Suppressor macrophage treated with lipopolysaccharide for 4 hours (primary cell): ENCODE results near the gene RELN.
"Not testable (repeated sequence)": the region's sequence is repeated elsewhere in the genome, so short reads cannot be mapped to it uniquely, and the experiment has no call there.

Experiments used
- DNase-seq: peaks from one replicate; pipeline ENCODE4 v3.0.0-alpha.2; 2020

Gene RELN

DNA sequence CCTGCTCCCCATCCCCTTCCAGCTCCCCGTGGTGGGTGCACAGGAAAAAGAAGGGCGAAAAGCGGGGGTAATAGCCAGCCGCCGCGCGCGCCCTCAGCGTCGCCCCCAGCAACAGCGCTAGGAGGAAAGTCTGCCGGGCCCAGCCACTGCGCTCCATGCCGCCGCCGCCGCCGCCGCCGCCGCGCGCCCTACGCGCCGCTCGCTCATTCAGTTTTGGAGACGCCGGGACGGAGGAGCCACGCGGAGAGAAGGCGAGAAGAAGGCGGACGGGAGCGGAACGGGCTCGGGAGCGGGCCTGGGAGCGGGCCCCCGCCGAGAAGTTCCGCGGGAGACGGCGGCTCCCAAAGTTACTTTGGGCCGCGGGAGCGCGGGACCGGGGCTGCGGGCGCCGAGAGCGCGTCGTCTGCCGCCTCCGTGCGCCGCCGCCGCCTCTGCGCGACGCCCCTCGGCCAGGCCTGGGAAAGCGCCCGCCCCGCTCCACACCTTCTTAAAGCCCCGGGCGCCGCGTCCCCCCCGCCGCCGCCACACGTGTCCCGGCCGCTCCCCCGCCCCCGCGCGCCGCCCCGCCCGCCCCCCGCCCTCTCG lies at the start of gene RELN:
Gene RELN (minus strand): TSS at position 459 of the 585 bp plus-strand sequence. CDS start 302 bp downstream, at position 157.
- DNase-seq, result no peak

- DNase-seq, result no peak
Observed at GRCh38 chr7:104038136-104038535, 48.7 kb upstream of the RELN start.

- not testable (repeated sequence) for DNase-seq
Observed at GRCh38 chr7:104036889-104037288, 47.4 kb upstream of the RELN start.

GRCh38 chr7:104035351-104035750 lies 45.9 kb upstream of the RELN start:
- DNase-seq, result no peak

GRCh38 chr7:104034679-104035078 lies 45.2 kb upstream of the RELN start:
- no peak for DNase-seq

DNA sequence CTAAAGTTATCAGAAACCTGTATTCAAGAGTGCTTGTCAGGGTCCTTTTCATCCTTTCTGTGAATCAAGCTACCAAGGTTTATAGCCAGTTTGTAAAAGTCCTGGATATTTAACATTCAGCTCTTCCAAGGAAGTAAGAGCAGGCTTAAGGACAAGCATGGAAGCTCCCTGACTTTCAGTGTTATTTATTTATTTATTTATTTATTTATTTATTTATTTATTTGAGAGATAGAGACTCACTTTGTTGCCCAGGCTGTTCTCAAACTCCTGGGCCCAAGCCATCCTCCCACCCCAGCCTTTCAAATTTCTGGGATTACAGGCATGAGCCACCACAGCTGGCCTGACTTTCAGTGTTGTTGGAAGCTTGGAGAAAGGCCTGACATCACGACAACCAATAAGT lies 44.4 kb upstream of the RELN start:
- no peak for DNase-seq

GRCh38 chr7:104032486-104032885 lies 43.0 kb upstream of the RELN start:
- DNase-seq, result no peak

- DNase-seq, result no peak
Observed at GRCh38 chr7:104029765-104030164, 40.3 kb upstream of the RELN start.

DNA sequence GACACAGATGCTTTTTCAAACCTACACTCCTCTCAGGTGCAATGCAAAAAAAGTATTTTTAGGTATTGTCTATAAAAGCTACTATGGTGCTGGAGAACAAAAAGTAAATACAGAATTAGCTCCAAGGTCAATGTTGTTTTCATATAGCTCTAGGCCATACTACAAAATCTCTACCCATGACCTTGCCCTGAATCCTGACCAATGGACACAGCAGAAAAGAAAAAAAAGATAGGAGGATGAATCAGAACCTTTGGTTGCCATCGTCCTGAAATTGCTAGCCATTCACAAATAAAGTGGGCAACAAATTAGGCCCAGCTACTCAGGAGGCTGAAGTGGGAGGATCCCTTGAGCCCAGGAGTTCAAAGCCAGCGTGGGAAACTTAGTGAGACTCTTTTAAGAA lies 35.2 kb upstream of the RELN start:
- DNase-seq, result no peak

- DNase-seq, result no peak
Observed at GRCh38 chr7:104023100-104023499, 33.6 kb upstream of the RELN start.

GRCh38 chr7:104018425-104018824 lies 29.0 kb upstream of the RELN start:
- no peak for DNase-seq

DNA sequence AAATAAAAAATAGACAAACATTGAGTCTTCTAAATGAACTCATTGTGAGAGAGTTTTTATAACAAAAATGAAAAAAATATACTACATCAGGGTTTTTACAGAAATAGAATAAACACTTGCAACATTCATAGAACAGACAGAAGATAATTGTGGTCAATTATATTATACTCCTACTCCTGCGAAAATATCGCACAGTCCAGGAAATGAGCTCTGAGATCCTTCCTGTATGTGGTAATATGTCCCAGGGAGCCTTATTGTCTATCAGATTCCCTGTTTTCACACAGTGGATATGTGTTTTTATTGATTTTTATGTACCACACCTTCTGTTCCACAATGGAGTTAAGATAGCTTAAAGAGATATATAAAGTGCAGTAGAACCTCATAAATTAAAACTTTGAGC lies 27.5 kb upstream of the RELN start:
- DNase-seq, result no peak

DNA sequence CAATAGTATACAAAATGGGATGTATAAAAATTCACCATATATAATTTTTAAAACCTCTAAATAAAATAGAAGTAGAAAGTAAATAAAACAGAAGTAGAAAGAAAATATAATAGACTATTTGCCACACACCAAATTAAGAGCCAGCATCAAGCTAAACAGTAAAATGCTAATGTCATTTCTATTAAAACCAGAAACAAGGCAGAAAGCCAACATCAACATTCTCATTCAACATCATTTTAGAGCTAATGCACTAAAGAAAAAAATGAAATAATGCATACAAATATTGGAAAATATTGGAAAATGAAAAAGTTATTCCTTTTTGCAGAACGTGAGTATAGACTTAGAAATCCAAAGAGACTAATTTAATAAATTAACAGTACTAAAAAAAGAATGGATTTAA lies 23.4 kb upstream of the RELN start:
- DNase-seq, result no peak

DNA sequence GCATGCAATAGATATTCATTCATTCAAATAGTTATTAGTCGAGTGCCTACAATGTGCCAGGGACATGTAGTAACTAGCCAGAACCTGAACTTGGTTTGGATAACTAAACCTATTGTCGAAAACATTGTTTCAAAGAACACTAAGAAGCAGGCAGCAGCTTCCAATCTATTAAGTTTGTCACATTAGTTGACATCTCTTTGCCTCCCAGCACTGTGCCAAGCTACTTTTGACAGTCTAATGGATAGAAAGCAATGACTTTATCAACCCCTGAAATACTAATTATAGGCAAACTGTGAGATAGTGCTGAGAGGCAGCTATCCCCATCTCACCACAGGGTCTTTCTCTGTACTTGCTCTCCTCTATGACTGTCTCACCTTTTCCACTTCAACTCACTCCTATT lies 22.4 kb upstream of the RELN start:
- no peak for DNase-seq

GRCh38 chr7:104010052-104010909 lies 20.8 kb upstream of the RELN start:
- DNase-seq, result no peak

GRCh38 chr7:104008107-104008506 lies 18.6 kb upstream of the RELN start:
- no peak for DNase-seq

- no peak for DNase-seq
Observed at GRCh38 chr7:104007614-104008013, 18.2 kb upstream of the RELN start.

- no peak for DNase-seq
Observed at GRCh38 chr7:104005197-104005596, 15.7 kb upstream of the RELN start.

DNA sequence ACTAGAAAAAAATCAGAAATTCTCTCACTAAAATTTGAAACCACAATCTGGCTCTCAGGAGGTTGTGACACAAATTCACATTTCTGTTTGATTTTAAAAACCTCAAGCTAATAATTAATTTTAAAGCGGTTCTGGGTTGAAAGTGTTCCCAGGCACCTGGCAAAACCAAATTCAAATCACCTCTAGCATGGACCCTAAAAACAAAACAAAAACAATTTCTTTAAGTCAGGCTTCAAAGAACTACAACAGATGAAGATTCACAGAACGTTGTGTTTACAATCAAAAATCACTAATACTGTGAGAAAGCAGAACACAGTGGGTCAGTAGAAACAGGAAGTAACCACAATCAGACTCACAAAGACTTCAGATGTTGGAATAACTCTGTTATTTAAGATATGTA lies 7.2 kb upstream of the RELN start:
- DNase-seq, result no peak

DNA sequence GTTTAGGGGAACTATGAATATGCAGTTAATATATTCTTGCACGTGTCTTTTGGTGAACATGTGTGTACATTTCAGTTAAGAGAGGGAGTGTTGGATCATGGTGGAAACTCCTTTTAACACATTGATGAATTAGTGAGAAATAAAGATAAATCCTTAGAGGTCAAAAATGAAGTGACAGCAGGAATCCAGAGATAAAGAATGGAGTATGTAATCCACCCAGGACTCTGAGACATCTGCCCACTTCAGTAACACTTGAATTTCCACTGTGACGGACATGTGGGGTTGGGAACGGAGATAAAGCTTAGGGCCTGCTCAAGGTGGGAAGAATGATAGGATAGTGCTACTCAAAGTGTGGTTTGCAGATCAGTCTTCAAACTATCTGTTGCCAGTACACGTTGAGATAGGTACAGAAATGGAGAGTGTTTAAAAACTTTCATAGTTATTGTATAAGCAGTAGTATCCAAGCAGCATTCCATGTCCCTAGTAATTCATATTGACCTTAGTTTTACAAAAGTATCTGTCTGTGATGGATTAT lies 6.6 kb upstream of the RELN start:
- DNase-seq, result no peak

DNA sequence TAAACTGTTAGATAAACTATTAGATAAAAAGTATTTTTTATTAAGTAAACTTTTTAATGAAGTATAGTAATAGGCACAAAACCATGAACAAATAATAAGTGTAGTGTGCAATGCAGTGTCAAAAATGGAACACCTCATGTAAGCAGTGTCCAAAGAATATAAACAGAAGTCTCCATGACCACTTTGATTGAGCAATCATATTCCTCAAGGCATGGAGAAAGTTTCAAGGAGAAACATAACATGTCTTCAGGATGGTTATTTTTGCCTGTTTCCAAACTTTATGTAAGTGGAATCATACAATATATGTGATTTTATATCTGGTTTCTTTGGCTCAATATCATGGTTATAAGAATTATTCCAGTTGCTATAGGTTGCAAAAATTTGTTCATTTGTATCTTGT lies 6.1 kb upstream of the RELN start:
- DNase-seq, result no peak

DNA sequence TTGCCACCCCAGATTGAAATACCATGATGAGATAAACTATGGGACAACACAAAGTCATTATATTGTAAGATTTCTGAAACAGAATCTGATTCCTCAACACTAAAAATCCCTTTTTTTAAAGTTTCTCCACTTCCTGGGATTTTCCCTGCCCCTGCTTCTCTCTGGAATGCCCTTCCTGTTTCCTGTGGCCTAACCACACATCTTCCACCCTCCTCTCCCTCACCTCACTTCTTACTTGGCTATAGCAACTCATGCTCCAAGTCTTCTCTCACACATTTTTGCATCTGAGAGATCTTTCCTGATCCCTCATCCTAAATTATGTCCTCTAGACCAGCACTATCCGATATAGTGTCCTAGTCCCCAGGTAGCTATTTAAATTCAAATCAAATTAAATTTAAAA lies 4.1 kb upstream of the RELN start:
- DNase-seq, result no peak

DNA sequence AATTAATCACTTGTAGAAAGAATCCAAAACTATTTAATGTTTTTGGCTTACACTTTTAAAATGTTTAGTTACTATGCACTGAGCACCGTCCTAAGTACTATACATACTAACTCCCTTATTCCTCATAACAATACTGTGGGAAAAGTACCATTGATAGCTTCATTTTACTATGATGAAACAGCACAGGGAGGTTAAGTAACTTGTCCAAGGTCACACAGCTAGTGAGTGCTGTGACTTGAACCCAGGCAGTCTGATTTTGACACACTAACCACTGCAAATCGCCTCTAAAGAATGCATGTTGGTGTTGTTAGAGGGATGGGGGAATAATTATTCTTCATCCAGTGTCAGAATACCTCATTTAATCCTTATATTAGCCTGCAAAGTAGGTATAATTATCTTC lies 1.9 kb upstream of the RELN start:
- no peak for DNase-seq

DNA sequence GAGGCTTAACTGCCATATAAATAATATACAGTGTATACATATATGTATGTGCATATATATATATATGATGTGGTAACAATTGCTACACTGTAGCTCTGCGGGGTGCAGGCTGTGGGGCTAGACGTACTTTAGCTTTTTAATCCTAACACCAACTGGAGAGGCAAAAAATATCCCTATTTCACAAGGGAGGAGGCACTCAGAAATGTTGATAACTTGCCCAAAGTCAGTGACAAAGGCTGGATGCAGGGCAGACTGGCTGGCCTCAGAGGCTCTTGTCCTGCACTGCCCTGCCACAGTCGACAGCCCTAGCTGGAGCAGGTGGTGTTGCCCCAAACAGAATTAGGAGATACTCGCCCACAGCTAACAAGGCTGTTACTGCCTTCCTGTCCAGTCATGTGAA lies 1.5 kb upstream of the RELN start:
- DNase-seq, result no peak
